ENCODE data around the gene NUFIP1.
"Not testable (repeated sequence)": the region's sequence is repeated elsewhere in the genome, so short reads cannot be mapped to it uniquely, and the experiment has no call there.

NUFIP1 gene

GRCh38 chr13:44969551-44970484 lies 19.5 kb downstream of the NUFIP1 start:
- no peak for DNase-seq (ENCODE audit: low read depth)

- no peak for DNase-seq (ENCODE audit: low read depth)
Observed at GRCh38 chr13:44968434-44968815, 20.8 kb downstream of the NUFIP1 start.

GRCh38 chr13:44967704-44968433 lies 21.4 kb downstream of the NUFIP1 start:
- DNase-seq (ENCODE audit: low read depth), result no peak

- no peak for DNase-seq (ENCODE audit: low read depth)
Observed at GRCh38 chr13:44961997-44962396, 27.3 kb downstream of the NUFIP1 start.

DNA sequence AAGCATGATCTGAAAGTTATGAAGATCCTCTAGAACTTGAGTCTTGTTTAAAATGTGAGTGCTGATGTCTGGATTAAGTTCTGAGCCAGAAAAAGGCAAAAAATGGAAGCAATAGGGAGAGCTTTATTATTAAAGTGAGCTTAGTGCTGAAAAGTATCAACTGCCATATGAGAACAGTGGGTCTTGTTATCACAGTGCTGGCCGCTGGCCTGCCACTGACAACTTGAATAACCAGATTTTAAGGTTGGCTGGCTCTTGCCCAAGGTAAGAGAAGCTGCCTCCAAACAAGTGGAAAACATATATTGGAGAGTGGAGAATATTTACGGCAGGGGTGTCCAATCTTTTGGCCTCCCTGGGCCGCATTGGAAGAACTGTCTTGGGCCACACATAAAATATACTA lies 33.9 kb downstream of the NUFIP1 start:
- no peak for DNase-seq (ENCODE audit: low read depth)

GRCh38 chr13:44954224-44954623 lies 35.0 kb downstream of the NUFIP1 start:
- DNase-seq (ENCODE audit: low read depth), result no peak

DNA sequence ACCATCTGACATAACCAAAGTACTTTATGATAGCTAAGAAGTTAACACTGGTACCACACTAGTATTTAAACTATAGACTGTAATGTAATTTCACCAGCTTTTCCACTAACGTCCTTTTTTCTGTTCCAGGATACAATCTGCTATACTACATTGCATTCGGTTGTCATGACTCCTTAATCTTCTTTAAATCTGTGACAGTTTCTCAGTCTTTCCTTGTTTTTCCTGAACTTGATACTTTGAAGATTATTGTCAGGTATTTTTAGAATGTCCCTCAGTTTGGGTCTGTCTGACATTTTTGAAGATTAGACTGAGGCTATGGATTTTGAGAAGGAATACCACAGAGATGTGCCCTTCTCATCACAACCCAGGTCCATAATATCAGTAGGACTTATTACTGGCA lies 36.6 kb downstream of the NUFIP1 start:
- DNase-seq (ENCODE audit: low read depth), result no peak

- no peak for DNase-seq (ENCODE audit: low read depth)
Observed at GRCh38 chr13:44951184-44951583, 38.1 kb downstream of the NUFIP1 start.

DNA sequence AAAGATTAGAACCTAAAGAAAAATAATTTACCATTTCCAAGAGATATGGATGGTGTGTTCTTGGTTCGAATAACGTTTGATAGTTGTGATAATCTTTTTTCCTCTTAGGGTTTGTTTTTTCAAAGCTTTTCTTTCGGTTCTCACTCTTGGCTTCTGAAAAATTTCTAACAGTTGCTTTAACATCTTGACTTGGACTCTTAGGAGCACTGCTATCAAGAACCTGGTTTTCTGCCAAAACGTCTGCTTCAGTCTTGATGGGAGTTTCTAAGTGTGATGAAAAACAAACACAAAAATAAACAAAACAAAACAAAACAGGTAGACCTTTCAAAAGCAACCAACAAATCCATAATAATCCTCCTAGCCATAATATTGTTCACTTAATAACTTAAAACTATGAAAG lies 45.9 kb downstream of the NUFIP1 start:
- not testable (repeated sequence) for DNase-seq (ENCODE audit: low read depth)

DNA sequence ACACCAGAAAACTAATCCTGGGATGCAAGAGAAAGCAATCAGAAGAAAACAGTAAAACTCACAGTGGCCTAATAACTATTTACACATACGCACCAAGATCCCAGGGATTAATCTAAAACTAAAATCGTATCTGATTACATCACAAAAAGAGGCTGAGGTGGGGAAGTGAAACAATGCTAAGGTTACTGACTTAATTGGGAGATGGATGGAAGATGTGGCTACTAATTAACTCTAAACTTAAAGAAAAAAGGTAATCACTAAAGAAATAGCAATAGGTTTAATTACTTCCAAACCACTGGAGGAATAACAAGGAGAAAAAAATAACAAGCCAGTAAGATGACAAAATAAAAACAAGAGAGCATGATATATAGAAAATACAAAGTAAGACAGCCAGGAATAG lies 50.4 kb downstream of the NUFIP1 start:
- no peak for DNase-seq (ENCODE audit: low read depth)

DNA sequence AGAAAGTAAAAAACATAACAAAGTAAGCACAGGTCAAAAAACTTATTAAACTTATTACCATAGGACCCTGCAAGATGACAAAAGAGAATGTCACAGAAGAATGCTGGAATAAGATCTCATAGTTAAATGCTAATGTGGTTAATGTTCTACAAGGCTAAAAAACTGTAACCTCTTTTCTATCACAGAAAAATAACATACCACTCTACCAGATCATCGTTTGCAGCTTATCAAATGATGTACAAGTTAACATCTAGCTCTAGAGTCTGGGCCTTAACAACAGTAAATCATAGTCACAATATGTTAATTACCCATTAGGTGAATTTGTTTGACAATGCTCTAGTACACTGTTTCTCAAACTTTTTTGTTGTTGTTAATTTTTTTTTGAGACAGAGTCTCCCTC lies 53.0 kb downstream of the NUFIP1 start:
- DNase-seq (ENCODE audit: low read depth), result no peak

GRCh38 chr13:44934724-44935123 lies 54.5 kb downstream of the NUFIP1 start:
- no peak for DNase-seq (ENCODE audit: low read depth)

GRCh38 chr13:44932850-44933251 lies 56.4 kb downstream of the NUFIP1 start:
- DNase-seq (ENCODE audit: low read depth), result no peak

- no peak for DNase-seq (ENCODE audit: low read depth)
Observed at GRCh38 chr13:44932171-44932849, 57.0 kb downstream of the NUFIP1 start.

- DNase-seq (ENCODE audit: low read depth), result no peak
Observed at GRCh38 chr13:44930963-44931623, 58.2 kb downstream of the NUFIP1 start.

GRCh38 chr13:44930280-44930679 lies 59.0 kb downstream of the NUFIP1 start:
- no peak for DNase-seq (ENCODE audit: low read depth)

DNA sequence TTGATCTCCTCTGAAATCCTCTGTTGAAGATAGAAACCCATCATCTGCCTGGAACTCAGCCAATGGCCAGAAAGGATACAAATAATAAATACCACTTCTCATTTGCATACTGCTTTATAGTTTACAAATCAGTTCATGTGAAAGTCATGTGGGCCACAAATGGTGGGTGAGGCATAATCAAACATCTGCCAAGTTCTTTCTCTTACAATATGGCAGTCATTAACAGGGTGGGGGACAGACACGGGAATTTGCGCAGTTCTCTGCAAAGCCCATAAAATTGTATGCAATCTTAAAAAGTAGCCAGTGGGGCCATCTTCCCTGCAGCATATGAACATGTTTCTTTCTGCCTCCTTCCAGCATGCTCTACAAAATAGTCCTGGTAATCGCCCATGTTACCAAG lies 59.6 kb downstream of the NUFIP1 start:
- DNase-seq (ENCODE audit: low read depth), result no peak

- no peak for DNase-seq (ENCODE audit: low read depth)
Observed at GRCh38 chr13:44927968-44928367, 61.3 kb downstream of the NUFIP1 start.

GRCh38 chr13:44921931-44922758 lies 67.1 kb downstream of the NUFIP1 start:
- DNase-seq (ENCODE audit: low read depth), result no peak

DNA sequence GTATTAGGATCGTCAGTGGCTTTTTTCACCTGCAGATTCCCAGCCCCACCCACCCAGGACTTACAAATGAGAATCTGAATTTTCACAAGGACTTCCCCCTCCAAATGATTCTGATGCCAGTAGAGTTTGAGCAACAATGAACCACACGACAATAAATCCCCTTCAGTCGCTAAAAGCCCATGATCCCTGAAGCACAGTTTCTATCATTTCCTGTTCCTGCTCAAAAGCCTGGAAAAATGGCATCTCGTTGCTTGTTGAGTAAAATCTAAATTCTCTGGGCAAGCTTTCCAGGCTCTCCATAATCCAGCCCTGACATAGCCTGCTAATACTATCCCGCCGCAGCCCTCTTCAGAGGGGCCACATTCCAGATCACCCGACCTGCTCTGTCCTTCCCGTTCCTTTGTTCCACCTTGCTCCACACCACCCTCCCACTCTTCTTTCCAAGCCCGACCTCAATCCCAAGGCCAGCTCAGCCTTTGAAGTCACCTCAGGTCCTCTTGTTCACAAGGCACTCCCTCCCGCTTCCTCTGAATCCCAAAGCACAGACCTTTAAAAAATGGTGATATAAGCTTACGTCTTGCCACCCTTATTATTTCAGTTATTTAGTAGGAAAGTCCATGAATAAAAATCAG lies 67.9 kb downstream of the NUFIP1 start:
- DNase-seq (ENCODE audit: low read depth), result no peak

DNA sequence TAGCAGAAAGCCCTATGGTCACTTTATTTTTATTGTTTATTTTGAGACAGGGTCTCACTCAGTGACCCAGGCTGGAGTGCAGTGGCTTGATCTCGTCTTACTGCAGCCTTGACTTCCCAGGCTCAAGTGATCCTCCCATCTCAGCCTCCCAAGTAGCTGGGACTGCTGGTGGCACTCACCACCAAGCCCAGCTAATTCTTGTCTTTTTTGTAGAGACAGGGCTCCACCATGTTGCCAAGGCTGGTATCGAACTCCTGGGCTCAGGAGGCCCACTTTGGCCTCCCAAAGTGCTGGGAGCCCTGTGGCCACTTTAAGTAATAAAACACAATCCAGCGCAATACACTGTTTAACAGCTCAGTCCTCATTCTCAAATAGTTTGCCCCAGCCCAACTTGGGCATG lies 69.3 kb downstream of the NUFIP1 start:
- no peak for DNase-seq (ENCODE audit: low read depth)
